GM15510 (cell line): ENCODE results near the gene JARID2.

ENCODE experiments used
- POLR2A ChIP-seq: IDR thresholded peaks from 3 replicates; pipeline ENCODE4 v1.6.1; 2011; ENCODE audit warnings: borderline replicate concordance; ENCODE audit not compliant: insufficient read length; ENCODE audit errors: extremely low read depth

The JARID2 gene

DNA sequence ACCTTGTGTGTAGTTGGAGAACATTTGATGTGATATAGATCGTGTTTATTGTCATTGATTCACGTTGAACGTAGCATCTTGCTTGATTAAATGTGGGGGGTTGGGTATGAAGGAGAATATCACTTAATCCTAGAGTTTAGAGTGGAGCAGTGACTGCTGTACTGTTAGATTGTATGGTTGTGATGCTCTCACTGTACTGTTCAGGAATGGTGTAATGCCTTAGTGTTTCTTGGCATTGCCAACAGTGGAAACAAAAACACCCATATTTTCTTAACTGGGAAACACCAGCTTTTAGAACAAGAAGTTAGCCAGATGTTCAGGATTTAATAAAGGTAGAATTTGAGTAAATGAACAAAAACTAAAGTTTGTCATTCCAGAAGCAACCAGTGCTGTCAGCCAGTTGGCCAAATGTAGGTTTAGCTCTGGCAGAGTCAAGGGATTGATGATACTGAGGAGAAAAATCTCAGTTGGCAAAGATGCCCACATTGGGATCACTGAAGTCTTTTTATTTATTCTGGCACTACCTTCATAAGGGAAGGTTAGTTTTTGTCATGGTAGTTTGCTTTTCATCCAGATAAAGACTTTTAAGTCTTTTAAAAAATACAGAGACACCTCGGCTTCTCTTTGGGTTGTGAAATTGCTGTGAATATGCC is 129.9 kb downstream of the JARID2 start:
- TF ChIP-seq POLR2A = no peak

DNA sequence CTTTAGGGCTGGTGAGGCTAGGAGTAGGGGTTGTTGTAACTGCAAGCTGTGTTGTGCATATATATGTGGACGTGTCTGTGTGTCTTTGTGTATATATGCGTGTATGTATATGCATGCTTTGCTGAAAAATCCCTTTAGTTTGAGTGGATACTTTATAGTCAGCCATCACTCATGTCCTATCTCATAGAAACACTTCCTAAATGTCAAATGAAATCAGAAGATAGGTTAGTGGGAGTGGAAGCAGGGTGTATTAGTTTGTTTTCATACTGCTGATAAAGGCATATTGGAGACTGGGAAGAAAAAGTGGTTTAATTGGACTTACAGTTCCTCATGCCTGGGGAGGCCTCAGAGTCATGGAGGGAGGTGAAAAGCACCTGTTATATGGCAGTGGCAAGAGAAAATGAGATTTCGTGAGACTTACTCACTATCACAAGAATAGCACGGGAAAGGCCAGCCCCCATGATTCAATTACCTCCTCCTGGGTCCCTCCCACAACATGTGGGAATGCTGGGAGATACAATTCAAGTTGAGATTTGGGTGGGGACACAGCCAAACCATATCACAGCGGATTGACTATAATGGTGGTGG is 131.1 kb downstream of the JARID2 start:
- no peak for TF ChIP-seq POLR2A

DNA sequence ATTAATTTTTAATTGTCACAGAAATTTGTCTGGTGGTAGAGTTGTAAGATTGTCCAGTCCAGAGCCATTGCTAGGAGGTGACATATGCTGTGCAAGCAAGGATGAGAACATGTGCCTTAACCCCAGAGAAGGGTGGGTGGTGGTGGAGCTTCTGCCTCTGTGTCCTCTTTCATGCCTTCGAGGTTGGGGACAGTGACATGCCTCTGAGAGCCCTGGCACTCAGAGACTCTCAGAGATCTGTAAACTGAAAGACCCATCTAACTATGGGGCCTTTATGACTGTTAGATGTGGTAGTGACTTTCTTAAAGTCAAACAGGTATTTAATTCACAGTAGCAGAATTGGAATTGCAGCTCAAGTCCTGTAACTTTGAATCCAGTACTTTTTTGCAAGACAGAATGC is 132.4 kb downstream of the JARID2 start:
- TF ChIP-seq POLR2A = no peak

DNA sequence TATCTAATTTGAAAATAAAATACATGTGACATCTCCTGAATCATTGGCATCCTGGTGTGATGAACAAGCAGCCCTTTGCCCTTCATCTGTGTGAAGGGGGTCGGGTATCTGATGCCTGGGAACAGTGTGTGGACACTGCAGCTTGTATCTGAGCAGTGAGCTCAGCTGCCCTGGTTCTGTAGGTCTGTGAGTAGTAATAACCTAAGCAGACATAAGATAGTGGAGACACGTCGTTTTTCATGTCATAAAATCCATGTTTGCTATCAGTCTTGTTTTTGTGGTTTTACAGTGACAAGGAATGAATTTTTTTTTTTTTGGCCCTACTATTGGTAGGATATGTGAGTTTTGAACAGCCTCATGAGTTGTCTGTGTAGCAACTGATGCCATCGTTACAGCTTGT is 133.0 kb downstream of the JARID2 start:
- no peak for TF ChIP-seq POLR2A

DNA sequence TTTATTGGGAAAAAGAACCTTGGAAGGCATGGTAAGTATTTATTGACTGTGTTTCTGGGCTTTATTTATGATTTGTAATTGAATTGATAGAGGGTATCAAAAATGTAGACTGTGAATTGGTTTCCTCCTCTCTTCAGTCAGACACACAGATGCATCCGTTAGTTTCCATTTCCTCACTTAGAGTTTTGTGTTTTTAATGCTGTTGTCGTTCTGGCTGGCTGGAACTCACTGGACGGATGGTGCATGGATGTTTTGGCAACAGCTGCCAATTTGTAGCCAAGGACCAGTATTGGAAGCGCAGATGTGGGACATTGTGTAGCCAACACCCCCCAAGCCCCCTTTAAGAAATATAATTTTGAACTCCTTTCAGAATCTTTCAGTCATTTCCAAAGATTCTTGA is 134.5 kb downstream of the JARID2 start:
- no peak for TF ChIP-seq POLR2A

DNA sequence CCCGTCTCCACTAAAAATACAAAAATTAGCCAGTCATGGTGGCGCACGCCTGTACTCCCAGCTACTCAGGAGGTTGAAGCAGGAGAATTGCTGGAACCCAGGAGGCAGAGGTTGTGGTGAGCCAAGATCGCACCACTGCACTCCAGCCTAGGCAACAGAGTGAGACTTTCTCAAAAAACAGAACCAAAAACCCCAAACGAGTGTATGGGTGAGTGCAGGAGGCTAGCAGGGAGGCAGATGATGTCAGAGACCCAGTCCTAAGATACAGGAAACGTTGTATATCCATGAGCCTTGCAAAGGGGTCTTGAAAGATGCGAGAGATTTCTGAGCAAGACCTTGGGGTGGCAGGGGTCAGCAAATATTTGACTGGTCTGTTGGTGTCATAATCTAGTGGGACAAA is 136.2 kb downstream of the JARID2 start:
- TF ChIP-seq POLR2A = no peak

DNA sequence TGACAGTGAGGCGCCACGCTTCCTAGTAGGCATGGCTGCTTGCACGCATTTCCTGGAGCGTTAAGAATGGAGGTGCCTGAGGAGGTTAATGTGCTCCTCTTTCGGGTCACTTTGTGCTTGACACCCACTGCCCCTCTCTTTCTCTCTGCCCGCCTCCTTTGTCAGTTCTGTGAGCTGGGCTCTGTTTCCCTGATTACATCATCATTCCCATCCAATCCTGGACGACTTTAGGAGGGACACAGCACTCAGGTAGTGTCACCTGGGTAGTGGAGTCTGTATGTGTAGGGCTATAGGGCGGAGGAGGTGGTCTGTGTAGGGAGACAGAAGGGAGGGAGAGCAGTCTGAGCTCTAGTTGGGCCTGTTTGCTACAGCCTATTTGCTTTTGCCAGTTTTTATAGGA is 136.8 kb downstream of the JARID2 start:
- TF ChIP-seq POLR2A = no peak

DNA sequence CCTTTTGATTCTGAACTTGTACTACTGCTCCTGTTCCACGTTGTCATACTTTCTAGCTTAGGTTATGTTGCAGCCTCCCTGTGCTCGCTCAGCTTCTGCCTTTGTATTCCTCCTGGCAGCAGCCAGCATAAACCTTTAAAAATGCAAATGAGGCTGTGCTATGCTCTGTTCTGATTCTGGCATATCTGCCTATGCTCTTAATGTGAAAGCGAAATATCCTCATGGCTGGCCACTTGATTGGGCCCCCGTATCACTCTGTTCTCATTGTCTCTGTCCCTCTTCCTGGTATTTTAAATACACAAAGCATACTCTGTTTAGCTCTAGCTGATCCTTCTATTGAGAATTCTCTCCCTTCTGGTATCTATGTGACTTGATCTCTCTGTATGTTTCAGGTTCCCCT is 139.0 kb downstream of the JARID2 start:
- no peak for TF ChIP-seq POLR2A

DNA sequence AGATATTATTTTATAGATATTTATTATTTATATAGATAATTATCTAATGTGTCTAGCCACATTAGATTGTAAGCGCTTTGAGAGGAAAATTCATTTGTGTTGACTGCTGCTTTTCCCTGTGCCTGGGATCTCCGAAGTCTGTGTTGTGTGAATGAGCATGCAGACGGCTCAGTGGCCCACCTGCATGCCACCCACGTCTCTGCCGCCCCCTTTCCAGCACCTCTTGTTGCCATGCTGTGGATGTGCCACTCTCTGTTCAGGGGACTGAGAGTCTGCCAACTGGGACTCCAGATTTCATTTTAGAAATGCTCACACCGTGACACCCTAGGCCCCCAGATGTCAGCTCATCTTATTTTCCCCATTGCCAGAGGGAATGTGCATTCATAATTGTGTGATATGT is 139.7 kb downstream of the JARID2 start:
- TF ChIP-seq POLR2A = no peak

DNA sequence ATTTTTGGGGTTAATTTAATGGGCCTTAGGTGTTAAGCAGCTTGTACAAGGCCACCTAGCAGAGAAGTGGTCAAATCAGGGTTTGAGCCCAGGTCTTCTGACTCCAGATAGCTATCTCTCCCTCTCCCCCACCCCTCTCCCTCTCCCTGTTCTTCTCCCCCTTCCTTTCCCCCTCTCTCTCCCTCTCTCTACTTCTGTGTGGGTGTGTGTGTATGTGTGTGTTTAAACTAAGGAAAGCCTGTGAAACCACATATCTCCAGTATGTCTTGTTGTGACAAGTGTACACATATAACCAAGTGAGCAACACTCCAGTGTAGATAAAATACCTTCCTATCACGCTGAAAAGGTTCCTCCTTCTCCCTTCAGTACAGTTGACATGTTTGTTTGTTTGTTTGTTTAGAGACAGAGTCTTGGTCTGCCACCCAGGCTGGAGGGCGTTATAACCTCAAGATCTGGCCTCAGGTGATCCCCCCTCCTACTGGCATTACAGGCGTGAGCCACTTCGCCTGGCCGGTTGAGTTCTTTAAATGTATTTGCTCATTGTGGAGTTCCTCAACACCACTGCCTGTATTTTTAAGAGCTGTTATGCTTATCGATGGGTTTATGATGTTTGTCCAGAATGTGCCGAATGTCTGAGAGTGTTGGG is 140.4 kb downstream of the JARID2 start:
- TF ChIP-seq POLR2A = no peak

DNA sequence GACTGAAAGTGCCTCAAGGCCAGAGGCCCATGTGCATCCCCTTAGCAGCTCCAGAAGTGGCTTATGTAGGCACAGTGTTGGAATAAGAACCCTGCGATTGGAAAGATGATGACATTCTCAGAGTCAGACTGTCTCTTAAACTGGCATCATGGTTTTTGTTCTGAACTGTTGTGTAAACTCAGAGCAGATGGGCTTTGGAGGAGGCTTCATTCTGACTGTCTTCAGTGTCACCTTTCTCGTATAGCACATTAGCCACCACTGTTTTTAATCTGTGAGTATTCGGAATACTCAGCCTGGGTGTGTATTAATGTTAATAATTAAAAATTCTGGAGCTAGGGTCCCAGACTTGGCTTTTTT is 140.9 kb downstream of the JARID2 start:
- TF ChIP-seq POLR2A = no peak

DNA sequence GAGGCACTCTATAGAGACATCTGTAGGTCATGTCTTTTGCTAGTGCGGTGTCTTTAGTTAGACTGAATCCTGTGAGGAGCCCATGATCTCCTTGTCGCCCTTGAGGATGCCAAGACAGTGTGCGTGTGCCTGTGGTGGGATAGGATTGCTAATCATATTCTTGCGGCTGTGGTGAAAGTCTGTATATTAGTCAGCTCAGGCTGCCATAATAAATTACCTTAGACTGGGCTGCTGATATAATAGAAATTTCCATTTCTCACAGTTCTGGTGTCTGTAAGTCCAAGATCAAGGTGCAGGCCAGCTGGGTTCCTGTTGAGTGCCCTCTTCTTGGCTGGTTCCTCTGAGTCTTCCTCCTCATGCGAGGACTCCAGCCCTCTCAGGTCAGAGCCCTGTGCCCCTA is 141.2 kb downstream of the JARID2 start:
- TF ChIP-seq POLR2A = no peak

DNA sequence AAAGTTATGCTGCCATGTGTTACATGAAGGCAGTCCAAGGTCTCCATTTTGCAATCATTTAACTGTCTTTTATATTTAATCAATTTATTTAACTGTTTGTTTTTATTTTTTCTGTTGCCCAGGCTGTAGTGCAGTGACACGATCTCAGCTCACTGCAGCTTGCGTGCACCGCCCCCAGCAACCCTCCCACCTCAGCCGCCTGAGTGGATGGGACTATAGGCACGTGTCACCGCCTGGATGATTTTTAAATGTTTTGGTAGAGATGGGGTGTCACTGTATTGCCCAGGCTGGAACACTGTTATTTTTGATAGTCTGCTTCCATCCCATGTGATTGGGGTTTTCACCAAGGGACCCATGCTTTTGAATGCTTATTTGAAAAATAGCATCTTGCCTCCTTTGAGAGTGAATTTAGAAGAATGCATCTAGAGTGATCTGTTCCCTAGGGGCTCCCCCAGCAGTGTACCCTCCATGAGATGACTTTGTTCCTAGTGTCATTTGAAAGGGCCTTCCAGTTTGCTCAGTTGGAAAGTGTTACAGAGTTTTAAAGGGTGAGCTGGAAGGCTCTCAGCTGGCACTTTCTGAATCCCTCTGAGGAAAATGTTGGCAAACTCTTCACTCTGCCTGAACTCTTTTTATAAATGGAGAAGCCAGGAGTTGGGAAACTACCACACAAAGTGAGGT is 143.4 kb downstream of the JARID2 start:
- TF ChIP-seq POLR2A = no peak

DNA sequence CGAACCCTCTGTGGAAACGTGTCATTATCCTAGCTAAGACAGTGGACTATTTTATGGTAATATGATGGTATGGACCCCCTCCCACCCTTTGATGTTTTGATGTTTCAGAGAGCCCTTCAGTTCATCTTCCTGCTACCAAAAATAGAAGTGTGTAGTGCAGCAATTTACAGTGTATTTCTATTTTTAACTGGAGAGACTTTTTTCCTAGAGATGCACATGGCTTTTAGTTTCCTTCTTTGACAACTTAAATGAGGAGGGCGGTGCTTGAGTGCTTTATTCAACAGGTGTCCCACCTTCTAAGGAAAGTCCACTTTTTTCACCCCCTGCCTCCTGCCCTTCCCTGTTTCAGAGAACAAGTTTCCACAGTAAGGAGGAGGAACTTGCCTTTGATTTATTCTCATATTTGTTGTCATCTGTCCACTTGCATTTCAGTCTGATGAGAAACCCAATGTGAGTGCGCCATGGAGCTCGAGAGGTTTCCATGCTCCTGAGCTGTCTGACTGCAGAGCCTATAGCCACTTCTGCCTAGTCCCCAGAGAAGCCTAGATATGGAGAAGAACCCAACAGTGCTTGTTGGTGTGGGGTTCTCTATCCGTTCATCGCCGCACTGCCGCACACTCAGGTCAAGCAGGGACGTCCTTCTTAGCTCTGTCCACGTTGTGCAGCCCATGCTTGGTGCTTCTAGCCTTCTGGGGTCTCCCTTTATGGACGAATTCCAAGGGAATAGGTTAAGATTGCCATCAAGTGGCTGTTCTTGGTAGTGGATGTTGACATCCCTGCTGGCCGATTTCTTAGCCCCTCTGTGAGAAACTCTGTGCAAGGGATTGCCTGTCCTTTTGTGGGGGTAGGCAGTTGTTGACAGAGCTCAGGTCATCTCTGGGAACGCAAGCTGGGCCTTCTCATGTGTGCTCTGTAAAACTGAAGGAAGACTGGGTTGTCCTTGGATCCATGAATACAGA is 144.2 kb downstream of the JARID2 start:
- TF ChIP-seq POLR2A = no peak

DNA sequence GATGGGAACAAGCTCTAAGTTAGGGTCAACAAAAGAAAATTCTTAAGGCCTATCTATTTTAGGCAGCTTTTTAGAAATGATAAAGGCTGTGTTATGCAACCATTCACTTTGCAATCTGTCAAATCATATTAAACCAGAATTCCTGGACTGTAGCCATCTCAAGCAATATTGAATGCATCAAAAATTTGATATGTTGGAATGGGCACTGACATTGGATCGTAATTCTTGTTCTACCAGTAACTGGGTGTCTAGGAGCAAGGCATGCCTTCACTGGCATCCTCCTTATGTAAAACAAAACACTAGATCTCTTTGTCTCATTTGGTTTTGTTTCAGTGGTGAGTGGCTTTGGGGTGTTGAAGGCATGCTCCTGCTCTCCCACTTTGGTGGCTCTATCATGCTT is 145.6 kb downstream of the JARID2 start:
- TF ChIP-seq POLR2A = no peak

DNA sequence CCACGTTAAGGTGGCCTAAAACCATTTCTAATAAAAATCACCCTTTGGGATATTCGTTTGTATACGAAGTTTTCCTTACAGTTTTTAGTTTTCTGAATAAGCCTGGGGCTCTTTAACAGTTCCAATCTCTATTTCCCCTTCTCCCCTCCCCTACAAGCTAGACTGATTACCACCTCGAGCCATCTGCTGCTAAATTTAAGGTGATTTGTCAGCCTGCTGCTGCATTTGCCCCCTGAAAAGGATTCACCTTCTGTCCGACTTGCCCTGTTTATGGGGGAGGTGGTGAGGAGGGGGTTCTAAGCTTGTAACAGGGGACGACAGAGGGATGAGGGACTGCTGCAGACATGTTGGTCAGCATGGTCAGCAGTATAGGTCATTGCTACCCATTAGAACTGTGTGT is 146.3 kb downstream of the JARID2 start:
- TF ChIP-seq POLR2A = no peak

DNA sequence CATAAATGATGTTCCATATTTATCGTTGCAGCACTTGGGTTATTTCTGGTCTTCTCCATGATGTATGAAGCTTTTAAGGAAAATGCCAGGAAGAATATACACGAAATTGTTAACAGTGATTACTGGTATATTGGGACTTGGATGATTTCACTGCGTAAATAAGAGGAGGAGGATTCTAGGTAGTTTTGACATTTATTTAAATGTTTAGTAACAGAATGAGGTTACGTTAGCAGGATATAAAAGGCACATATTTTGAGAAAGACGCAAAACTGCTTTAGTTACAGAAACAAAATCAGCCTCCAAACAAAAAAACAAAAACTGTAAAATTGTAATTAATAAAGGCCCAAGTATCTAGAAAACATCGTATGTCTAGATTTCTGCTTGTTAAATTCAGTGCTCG is 147.7 kb downstream of the JARID2 start:
- no peak for TF ChIP-seq POLR2A
